Prostate gland (tissue), 2 donors: Measurements from ENCODE around the gene ARHGAP6. TPM values are rescaled to one million over a fixed set of nuclear protein-coding genes. Genes with fewer than 3 reads are reported as not detected.

ENCODE experiments used
- DNase-seq: peaks from one replicate; pipeline ENCODE4 v3.0.0-alpha.2; 2019; ENCODE audit warnings: low spot score
- H3K27ac ChIP-seq, 2 donors: fragments of 200-600 bp; sonication (generic); 2 replicates each; pipeline ENCODE4 v1.5.1; 2017 to 2019
- H3K27me3 ChIP-seq: fragments of 200-600 bp; sonication (generic); replicated peaks from 2 replicates; pipeline ENCODE4 v1.5.1; 2019; ENCODE audit not compliant: insufficient read depth
- H3K36me3 ChIP-seq, 2 donors: fragments of 200-600 bp; sonication (generic); 1 replicate in 1 of 2; 2 replicates in 1 of 2; pipeline versions ENCODE4 v1.5.1 to v1.8.1; 2017 to 2019
- H3K4me1 ChIP-seq: fragments of 200-600 bp; sonication (generic); replicated peaks from 2 replicates; pipeline ENCODE4 v1.5.1; 2019
- H3K4me3 ChIP-seq, 2 donors: fragments of 200-600 bp; sonication (generic); 2 replicates each; pipeline ENCODE4 v1.5.1; 2017 to 2019
- H3K9me3 ChIP-seq: fragments of 200-600 bp; sonication (generic); 2 replicates; pipeline ENCODE4 v1.5.1; 2017
- CTCF ChIP-seq, 4 experiments: fragments of 200-600 bp in 2 of 4; fragments of 450-650 bp in 2 of 4; sonication (generic) in 2 of 4; IDR thresholded peaks; 1 replicate in 3 of 4; 2 replicates in 1 of 4; pipeline ENCODE4 v1.5.1; 2016 to 2019; ENCODE audit warnings: antibody characterized with exemption in 4 of 4, mild to moderate bottlenecking in 2 of 4, moderate library complexity in 2 of 4
- POLR2A ChIP-seq: fragments of 450-650 bp; IDR thresholded peaks from one replicate; pipeline ENCODE4 v1.6.1; 2016; ENCODE audit warnings: antibody characterized with exemption, mild to moderate bottlenecking
- POLR2AphosphoS5 ChIP-seq: sonication (generic); formaldehyde crosslinking; IDR thresholded peaks from one replicate; pipeline ENCODE4 v1.6.1; 2017; ENCODE audit warnings: antibody characterized with exemption
- WGBS: methylation state at CpG from one replicate; pipeline ENCODE4 v1.1.5; 2018; 5-methylcytosine and 5-hydroxymethylcytosine counted together
- intact Hi-C: fragments of 100-400 bp; cut with DNase I; formaldehyde crosslinking; loops from one replicate; pipeline ENCODE4 v1.14.2; 2022
- total RNA-seq, 2 donors: library from RNA; depleted of rRNA; stranded (reverse); fragments of >200 nt; gene quantifications; one replicate each; pipeline ENCODE4 v1.1.0, GENCODE V29; 2016

The ARHGAP6 gene
- total RNA-seq, 2 donors from 2014 or later = 72.6 to 73.7 TPM

GRCh38 chrX:11355259-11355909, 310.3 kb downstream of the ARHGAP6 start:
- intact Hi-C loops = no loop called here
- no peaks in the 10 kb centered on the region for H3K36me3 ChIP-seq
- no peaks in the 10 kb centered on the region for H3K9me3 ChIP-seq
- no peak for DNase-seq
- H3K27me3 ChIP-seq = no peaks in the 10 kb centered on the region
- no peak overlapping the region for H3K27ac ChIP-seq
- WGBS = 96% methylated on average over 4 of the region's 4 CpGs
- H3K4me1 ChIP-seq = no peaks in the 10 kb centered on the region
- no peak for TF ChIP-seq CTCF (IDR thresholded peaks at IDR 0.05)
- no peak for TF ChIP-seq POLR2AphosphoS5
- TF ChIP-seq POLR2A = no peak
- H3K4me3 ChIP-seq = no peak overlapping the region

- no peaks in the 10 kb centered on the region for H3K9me3 ChIP-seq
- TF ChIP-seq POLR2AphosphoS5 = peak; percentile 34
- no peak for TF ChIP-seq POLR2A
- no peak for DNase-seq
- H3K4me3 ChIP-seq = no peak overlapping the region
- H3K4me1 ChIP-seq = no peaks in the 10 kb centered on the region
- intact Hi-C loops = no loop called here
- H3K27ac ChIP-seq = peak overlapping the region; percentile 73 to 75
- no peaks in the 10 kb centered on the region for H3K36me3 ChIP-seq
- 88% methylated on average over 1 of the region's 1 CpG for WGBS
- no peaks in the 10 kb centered on the region for H3K27me3 ChIP-seq
These were observed 313.4 kb downstream of the ARHGAP6 start for GRCh38 chrX:11352296-11352741.

GRCh38 chrX:11351375-11352295, 314.1 kb downstream of the ARHGAP6 start:
- no peaks in the 10 kb centered on the region for H3K36me3 ChIP-seq
- H3K4me3 ChIP-seq = no peak overlapping the region
- no peaks in the 10 kb centered on the region for H3K27me3 ChIP-seq
- peak overlapping the region; percentile 73 to 75 for H3K27ac ChIP-seq
- DNase-seq = peak; percentile 20
- TF ChIP-seq CTCF (IDR thresholded peaks at IDR 0.05) (no peak), POLR2A (no peak), POLR2AphosphoS5 (no peak)
- H3K4me1 ChIP-seq = no peaks in the 10 kb centered on the region
- intact Hi-C loops = no loop called here
- no peaks in the 10 kb centered on the region for H3K9me3 ChIP-seq
- WGBS = 48% methylated on average over 9 of the region's 11 CpGs

- no peaks in the 10 kb centered on the region for H3K9me3 ChIP-seq
- no peaks in the 10 kb centered on the region for H3K36me3 ChIP-seq
- H3K4me1 ChIP-seq = no peaks in the 10 kb centered on the region
- DNase-seq = no peak
- WGBS = 65% methylated on average over 2 of the region's 2 CpGs
- H3K27ac ChIP-seq = peak overlapping the region in 1 of 2 donors; percentile 75
- no peak overlapping the region for H3K4me3 ChIP-seq
- H3K27me3 ChIP-seq = no peaks in the 10 kb centered on the region
- intact Hi-C loops = no loop called here
- TF ChIP-seq POLR2A (no peak), CTCF (IDR thresholded peaks at IDR 0.05) (no peak), POLR2AphosphoS5 (no peak)
These were observed 315.9 kb downstream of the ARHGAP6 start for GRCh38 chrX:11349661-11350337.

- intact Hi-C loops = no loop called here
- WGBS = 100% methylated on average over 1 of the region's 1 CpG
- no peaks in the 10 kb centered on the region for H3K27me3 ChIP-seq
- TF ChIP-seq CTCF (IDR thresholded peaks at IDR 0.05) = no peak
- TF ChIP-seq POLR2AphosphoS5 = no peak
- no peak for TF ChIP-seq POLR2A
- H3K27ac ChIP-seq = no peak overlapping the region
- no peaks in the 10 kb centered on the region for H3K9me3 ChIP-seq
- H3K4me1 ChIP-seq = no peaks in the 10 kb centered on the region
- no peak overlapping the region for H3K4me3 ChIP-seq
- no peak for DNase-seq
- no peaks in the 10 kb centered on the region for H3K36me3 ChIP-seq
These were observed 316.7 kb downstream of the ARHGAP6 start for GRCh38 chrX:11349020-11349419.
